Breast epithelium (tissue), 4 donors: ENCODE measurements around the gene CAPN11. TPM values are rescaled to one million over a fixed set of nuclear protein-coding genes. Genes with fewer than 3 reads are reported as not detected.
"Not testable (repeated sequence)": the region's sequence is repeated elsewhere in the genome, so short reads cannot be mapped to it uniquely, and the experiment has no call there.

Experiments used
- DNase-seq, 2 donors: peaks; one replicate each; pipeline ENCODE4 v3.0.0-alpha.2; 2019; ENCODE audit warnings: low spot score in 2 of 2
- H3K27ac ChIP-seq, 2 donors: fragments of 200-600 bp; sonication (generic) in 1 of 2; one replicate each; pipeline ENCODE4 v1.5.1; 2016 to 2019; ENCODE audit warnings: mild to moderate bottlenecking in 1 of 2
- H3K27me3 ChIP-seq, 2 donors: fragments of 200-600 bp; sonication (generic) in 1 of 2; one replicate each; pipeline versions ENCODE4 v1.5.1 to v1.6.0; 2017 to 2019; ENCODE audit warnings: control low read depth in 1 of 2, mild to moderate bottlenecking in 1 of 2
- H3K36me3 ChIP-seq: fragments of 200-600 bp; one replicate; pipeline ENCODE4 v1.5.1; 2019
- H3K4me1 ChIP-seq, 2 donors: fragments of 200-600 bp; sonication (generic); one replicate each; pipeline ENCODE4 v1.5.1; 2016 to 2019; ENCODE audit warnings: control low read depth in 1 of 2
- H3K4me3 ChIP-seq, 3 donors: fragments of 200-600 bp; sonication (generic); 1 replicate in 2 of 3; 2 replicates in 1 of 3; pipeline ENCODE4 v1.5.1; 2016 to 2019; ENCODE audit warnings: mild to moderate bottlenecking in 3 of 3, moderate library complexity in 2 of 3
- H3K9me3 ChIP-seq, 2 donors: fragments of 200-600 bp; sonication (generic) in 1 of 2; one replicate each; pipeline ENCODE4 v1.5.1; 2016 to 2019; ENCODE audit warnings: control low read depth in 1 of 2
- CTCF ChIP-seq, 3 donors: fragments of 450-650 bp; IDR thresholded peaks; one replicate each; pipeline ENCODE4 v1.5.1; 2016 to 2017; ENCODE audit warnings: antibody characterized with exemption in 3 of 3, mild to moderate bottlenecking in 3 of 3, moderate library complexity in 3 of 3
- POLR2A ChIP-seq: fragments of 450-650 bp; IDR thresholded peaks from one replicate; pipeline ENCODE4 v1.6.1; 2016; ENCODE audit warnings: antibody characterized with exemption, mild to moderate bottlenecking, moderate library complexity
- POLR2AphosphoS5 ChIP-seq, 3 donors: sonication (generic); formaldehyde crosslinking; IDR thresholded peaks; one replicate each; pipeline ENCODE4 v1.6.1; 2017; ENCODE audit warnings: antibody characterized with exemption in 3 of 3
- intact Hi-C: fragments of 100-400 bp; cut with DNase I; formaldehyde crosslinking; loops from one replicate; pipeline ENCODE4 v1.15.1; 2023; ENCODE audit warnings: low total_unique reads
- total RNA-seq, 3 donors: library from RNA; depleted of rRNA; stranded (reverse); fragments of >200 nt; gene quantifications; one replicate each; pipeline ENCODE4 v1.1.0, GENCODE V29; 2016

CAPN11 gene
- total RNA-seq, 3 donors from 2014 or later = 1.1 to 3.8 (median 2.9) TPM

GRCh38 chr6:44138717-44139350 lies 19.8 kb upstream of the CAPN11 start:
- no peak overlapping the region for H3K27ac ChIP-seq
- no peaks in the 10 kb centered on the region for H3K9me3 ChIP-seq
- H3K4me3 ChIP-seq = no peak overlapping the region
- H3K4me1 ChIP-seq = no peaks in the 10 kb centered on the region
- no peak for TF ChIP-seq POLR2AphosphoS5 (IDR thresholded peaks at IDR 0.05)
- no peak for TF ChIP-seq POLR2A
- no peak for TF ChIP-seq CTCF (IDR thresholded peaks at IDR 0.05)
- intact Hi-C loops = no loop called here
- no peaks in the 10 kb centered on the region for H3K27me3 ChIP-seq
- no peaks in the 10 kb centered on the region for H3K36me3 ChIP-seq
- no peak for DNase-seq

GRCh38 chr6:44139351-44139743 lies 19.3 kb upstream of the CAPN11 start:
- no peak for TF ChIP-seq POLR2A
- TF ChIP-seq CTCF (IDR thresholded peaks at IDR 0.05) = no peak
- no peak for TF ChIP-seq POLR2AphosphoS5 (IDR thresholded peaks at IDR 0.05)
- Histone ChIP-seq H3K36me3 (no peaks in the 10 kb centered on the region), H3K4me1 (no peaks in the 10 kb centered on the region), H3K27ac (no peak overlapping the region), H3K27me3 (no peaks in the 10 kb centered on the region), H3K9me3 (no peaks in the 10 kb centered on the region), H3K4me3 (no peak overlapping the region)
- DNase-seq = no peak
- intact Hi-C loops = no loop called here

- Histone ChIP-seq H3K36me3 (no peaks in the 10 kb centered on the region), H3K27me3 (no peaks in the 10 kb centered on the region), H3K4me1 (no peaks in the 10 kb centered on the region), H3K9me3 (no peaks in the 10 kb centered on the region), H3K27ac (no peak overlapping the region), H3K4me3 (no peak overlapping the region)
- no peak for TF ChIP-seq CTCF (IDR thresholded peaks at IDR 0.05)
- no peak for TF ChIP-seq POLR2AphosphoS5 (IDR thresholded peaks at IDR 0.05)
- no peak for TF ChIP-seq POLR2A
- no peak for DNase-seq
- intact Hi-C loops = no loop called here
Measured at GRCh38 chr6:44142835-44143234, 15.8 kb upstream of the CAPN11 start.

GRCh38 chr6:44143731-44144130 lies 14.9 kb upstream of the CAPN11 start:
- TF ChIP-seq POLR2A (no peak), CTCF (IDR thresholded peaks at IDR 0.05) (no peak), POLR2AphosphoS5 (IDR thresholded peaks at IDR 0.05) (no peak)
- Histone ChIP-seq H3K27me3 (no peaks in the 10 kb centered on the region), H3K36me3 (no peaks in the 10 kb centered on the region)

GRCh38 chr6:44144536-44144935 lies 14.1 kb upstream of the CAPN11 start:
- H3K36me3 ChIP-seq, intact Hi-C loops, H3K27ac ChIP-seq: not testable (repeated sequence)

More at GRCh38 chr6:44143731-44144130, 14.9 kb upstream of the CAPN11 start:
- Histone ChIP-seq H3K4me1 (no peaks in the 10 kb centered on the region), H3K27ac (no peak overlapping the region), H3K4me3 (no peak overlapping the region), H3K9me3 (no peaks in the 10 kb centered on the region)
- intact Hi-C loops = no loop called here
- DNase-seq = no peak

GRCh38 chr6:44145839-44146238 lies 12.8 kb upstream of the CAPN11 start:
- H3K27me3 ChIP-seq = no peaks in the 10 kb centered on the region
- TF ChIP-seq POLR2A (no peak), CTCF (IDR thresholded peaks at IDR 0.05) (no peak), POLR2AphosphoS5 (IDR thresholded peaks at IDR 0.05) (no peak)
- no peaks in the 10 kb centered on the region for H3K9me3 ChIP-seq
- peaks cover 6% of the 10 kb centered on the region for H3K36me3 ChIP-seq
- no peaks in the 10 kb centered on the region for H3K4me1 ChIP-seq
- H3K4me3 ChIP-seq = no peak overlapping the region
- H3K27ac ChIP-seq = no peak overlapping the region
- intact Hi-C loops = no loop called here
- DNase-seq = no peak

More at GRCh38 chr6:44144536-44144935, 14.1 kb upstream of the CAPN11 start:
- not testable (repeated sequence) for DNase-seq, H3K4me1 ChIP-seq, H3K4me3 ChIP-seq, H3K9me3 ChIP-seq, H3K27me3 ChIP-seq
